OCI-LY1 (cell line): ENCODE measurements around the gene ARPC2.
"Not testable (repeated sequence)": the region's sequence is repeated elsewhere in the genome, so short reads cannot be mapped to it uniquely, and the experiment has no call there.

ENCODE experiments used
- H2AFZ ChIP-seq: fragments of 200-600 bp; sonication (generic), shearing (Covaris generic); 2 replicates; pipeline ENCODE4 v1.6.0; 2014; ENCODE audit warnings: antibody characterized with exemption, mild to moderate bottlenecking, low read length
- H3F3A ChIP-seq: fragments of 200-600 bp; sonication (generic), shearing (Covaris generic); 2 replicates; pipeline ENCODE4 v1.6.0; 2014; ENCODE audit warnings: mild to moderate bottlenecking, antibody characterized with exemption, low read length, moderate library complexity; ENCODE audit not compliant: insufficient read depth
- H3K27ac ChIP-seq: fragments of 200-600 bp; sonication (generic); 2 replicates; pipeline ENCODE4 v1.5.1; 2014; ENCODE audit warnings: low read length, mixed run types, mild to moderate bottlenecking, low read depth; ENCODE audit not compliant: poor library complexity, severe bottlenecking
- H3K27me3 ChIP-seq: fragments of 200-600 bp; sonication (generic); 2 replicates; pipeline ENCODE4 v1.6.0; 2014; ENCODE audit warnings: antibody characterized with exemption, mild to moderate bottlenecking, low read length, moderate library complexity; ENCODE audit not compliant: insufficient read depth
- H3K36me3 ChIP-seq: fragments of 200-600 bp; sonication (generic); 2 replicates; pipeline ENCODE4 v1.6.1; 2014; ENCODE audit warnings: mild to moderate bottlenecking, antibody characterized with exemption, low read length, moderate library complexity, mixed read lengths; ENCODE audit not compliant: insufficient read depth
- H3K4me1 ChIP-seq: fragments of 200-600 bp; sonication (generic); 2 replicates; pipeline ENCODE4 v1.5.1; 2014; ENCODE audit warnings: mild to moderate bottlenecking, low read length, moderate library complexity; ENCODE audit not compliant: insufficient read depth, severe bottlenecking
- H3K4me2 ChIP-seq: fragments of 200-600 bp; sonication (generic), shearing (Covaris generic); 2 replicates; pipeline ENCODE4 v1.6.1; 2014; ENCODE audit warnings: low read length
- H3K4me3 ChIP-seq: fragments of 200-600 bp; sonication (generic); 2 replicates; pipeline ENCODE4 v1.5.1; 2014; ENCODE audit warnings: low read length, low read depth, mild to moderate bottlenecking, mixed read lengths; ENCODE audit not compliant: poor library complexity, severe bottlenecking
- H3K79me2 ChIP-seq: fragments of 200-600 bp; shearing (Covaris generic); 2 replicates; pipeline ENCODE4 v1.6.1; 2016; ENCODE audit warnings: mixed run types, low read length, mixed read lengths; ENCODE audit not compliant: insufficient read depth
- H3K9ac ChIP-seq: fragments of 200-600 bp; sonication (generic), shearing (Covaris generic); 2 replicates; pipeline ENCODE4 v1.6.1; 2014; ENCODE audit warnings: mild to moderate bottlenecking, low read length, mixed read lengths
- H3K9me2 ChIP-seq: fragments of 200-600 bp; sonication (generic), shearing (Covaris generic); 2 replicates; pipeline ENCODE4 v1.6.1; 2014; ENCODE audit warnings: low read depth, mild to moderate bottlenecking, low read length, mixed read lengths
- H3K9me3 ChIP-seq: fragments of 200-600 bp; shearing (Covaris generic); 2 replicates; pipeline ENCODE4 v1.6.1; 2014; ENCODE audit warnings: low read length, mixed read lengths
- H4K20me1 ChIP-seq: fragments of 200-600 bp; sonication (generic), shearing (Covaris generic); 2 replicates; pipeline ENCODE4 v1.6.0; 2016; ENCODE audit warnings: mild to moderate bottlenecking, low read length; ENCODE audit not compliant: insufficient read depth
- EZH2 ChIP-seq: fragments of 200-600 bp; sonication (generic), shearing (Covaris generic); IDR thresholded peaks from 2 replicates; pipeline ENCODE4 v1.8.0; 2017; ENCODE audit warnings: borderline replicate concordance, mixed run types, mild to moderate bottlenecking, antibody characterized with exemption, low read length, moderate library complexity, mixed read lengths
- TF ChIP-seq, protein P1 (sequence below): fragments of 200-600 bp; sonication (generic), shearing (Covaris generic); IDR thresholded peaks from 2 replicates; pipeline ENCODE4 v1.5.1; 2017; ENCODE audit warnings: mild to moderate bottlenecking, antibody characterized with exemption, low read length, moderate library complexity, mixed read lengths

Gene ARPC2

DNA sequence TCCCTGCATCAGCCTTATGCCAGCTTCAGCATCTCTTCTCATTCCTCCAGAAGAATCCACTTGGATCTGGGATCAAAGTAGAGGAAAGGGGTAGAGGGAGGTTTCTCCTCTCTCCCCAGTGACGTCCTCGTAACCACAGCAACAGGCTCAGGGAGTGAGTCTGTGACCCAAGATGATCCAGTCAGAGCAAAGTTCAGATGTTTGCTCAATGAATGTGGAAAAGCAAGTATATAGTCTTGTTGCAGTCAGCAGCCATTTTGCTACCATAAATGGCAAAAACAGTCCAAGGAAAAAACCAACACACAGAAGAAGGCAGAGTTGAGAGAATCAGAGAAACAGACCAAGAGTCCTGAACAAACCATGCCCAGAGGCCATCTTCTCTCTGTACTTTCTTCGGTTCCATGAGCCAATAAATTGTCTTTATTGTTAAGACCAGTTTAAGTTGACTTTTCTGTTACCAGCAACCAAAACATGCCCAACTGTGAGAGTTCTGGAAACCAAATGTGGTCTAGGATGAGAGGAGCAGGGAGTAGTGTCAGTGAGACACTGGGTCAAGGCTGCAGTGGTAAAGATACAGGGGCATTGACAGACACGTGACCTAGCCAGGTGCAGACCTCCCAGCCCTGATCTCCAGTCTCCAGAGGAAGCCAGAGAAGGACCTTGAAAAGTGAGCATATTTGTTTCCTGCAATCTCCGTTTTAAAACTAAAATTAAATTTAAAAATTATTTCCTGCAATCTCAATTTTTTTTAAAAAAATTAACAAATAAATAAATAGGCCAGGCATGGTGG, 47.0 kb upstream of the ARPC2 start:
- Histone ChIP-seq H3K36me3 (no peaks in the 10 kb centered on the region), H3K4me2 (no peak overlapping the region), H3K4me3 (no peak overlapping the region), H3K79me2 (no peaks in the 10 kb centered on the region), H3K4me1 (no peaks in the 10 kb centered on the region), H2AFZ (no peak overlapping the region), H3F3A (no peaks in the 10 kb centered on the region), H3K9me2 (no peaks in the 10 kb centered on the region), H3K27ac (no peak overlapping the region), H3K9me3 (no peaks in the 10 kb centered on the region), H3K9ac (no peak overlapping the region), H3K27me3 (no peaks in the 10 kb centered on the region), H4K20me1 (no peaks in the 10 kb centered on the region)
- no peak for TF ChIP-seq EZH2
- TF ChIP-seq, protein P1, sequence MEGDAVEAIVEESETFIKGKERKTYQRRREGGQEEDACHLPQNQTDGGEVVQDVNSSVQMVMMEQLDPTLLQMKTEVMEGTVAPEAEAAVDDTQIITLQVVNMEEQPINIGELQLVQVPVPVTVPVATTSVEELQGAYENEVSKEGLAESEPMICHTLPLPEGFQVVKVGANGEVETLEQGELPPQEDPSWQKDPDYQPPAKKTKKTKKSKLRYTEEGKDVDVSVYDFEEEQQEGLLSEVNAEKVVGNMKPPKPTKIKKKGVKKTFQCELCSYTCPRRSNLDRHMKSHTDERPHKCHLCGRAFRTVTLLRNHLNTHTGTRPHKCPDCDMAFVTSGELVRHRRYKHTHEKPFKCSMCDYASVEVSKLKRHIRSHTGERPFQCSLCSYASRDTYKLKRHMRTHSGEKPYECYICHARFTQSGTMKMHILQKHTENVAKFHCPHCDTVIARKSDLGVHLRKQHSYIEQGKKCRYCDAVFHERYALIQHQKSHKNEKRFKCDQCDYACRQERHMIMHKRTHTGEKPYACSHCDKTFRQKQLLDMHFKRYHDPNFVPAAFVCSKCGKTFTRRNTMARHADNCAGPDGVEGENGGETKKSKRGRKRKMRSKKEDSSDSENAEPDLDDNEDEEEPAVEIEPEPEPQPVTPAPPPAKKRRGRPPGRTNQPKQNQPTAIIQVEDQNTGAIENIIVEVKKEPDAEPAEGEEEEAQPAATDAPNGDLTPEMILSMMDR, result no peak

- not testable (repeated sequence) for H3K27ac ChIP-seq, H3K9ac ChIP-seq, H3K36me3 ChIP-seq, H4K20me1 ChIP-seq, H3K27me3 ChIP-seq, H3K4me1 ChIP-seq, H3K4me2 ChIP-seq, H3K9me3 ChIP-seq, H3K79me2 ChIP-seq, H3K9me2 ChIP-seq, H3K4me3 ChIP-seq, H2AFZ ChIP-seq, H3F3A ChIP-seq
Measured at GRCh38 chr2:218171744-218172143, 45.2 kb upstream of the ARPC2 start.

DNA sequence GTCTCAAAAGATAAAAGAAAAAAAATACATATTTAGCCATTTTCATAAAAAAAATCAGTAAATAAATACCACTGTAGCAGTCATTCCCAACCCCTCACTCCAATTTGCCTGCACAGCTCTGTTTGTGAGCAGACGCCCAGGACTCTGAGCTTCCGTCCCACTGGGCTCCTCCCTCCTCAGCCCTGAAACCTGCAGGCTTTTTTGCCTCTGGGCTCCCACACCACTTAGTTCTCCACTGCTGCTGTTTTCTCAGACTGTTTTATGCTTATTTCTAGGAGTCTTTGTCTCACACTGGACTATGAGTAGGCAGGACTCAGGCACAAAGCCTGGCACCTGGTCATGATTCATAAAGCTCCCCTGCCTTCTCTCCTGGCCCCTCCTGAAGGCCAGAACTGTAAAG, 44.1 kb upstream of the ARPC2 start:
- Histone ChIP-seq H3K9me3 (no peaks in the 10 kb centered on the region), H3K4me2 (no peak overlapping the region), H2AFZ (no peak overlapping the region), H3K4me1 (no peaks in the 10 kb centered on the region), H3K27ac (no peak overlapping the region), H3K36me3 (no peaks in the 10 kb centered on the region), H3K27me3 (no peaks in the 10 kb centered on the region), H3K9me2 (no peaks in the 10 kb centered on the region), H3K4me3 (no peak overlapping the region), H4K20me1 (no peaks in the 10 kb centered on the region), H3K79me2 (no peaks in the 10 kb centered on the region), H3K9ac (no peak overlapping the region), H3F3A (no peaks in the 10 kb centered on the region)
- TF ChIP-seq, protein P1, result no peak
- TF ChIP-seq EZH2, result no peak

DNA sequence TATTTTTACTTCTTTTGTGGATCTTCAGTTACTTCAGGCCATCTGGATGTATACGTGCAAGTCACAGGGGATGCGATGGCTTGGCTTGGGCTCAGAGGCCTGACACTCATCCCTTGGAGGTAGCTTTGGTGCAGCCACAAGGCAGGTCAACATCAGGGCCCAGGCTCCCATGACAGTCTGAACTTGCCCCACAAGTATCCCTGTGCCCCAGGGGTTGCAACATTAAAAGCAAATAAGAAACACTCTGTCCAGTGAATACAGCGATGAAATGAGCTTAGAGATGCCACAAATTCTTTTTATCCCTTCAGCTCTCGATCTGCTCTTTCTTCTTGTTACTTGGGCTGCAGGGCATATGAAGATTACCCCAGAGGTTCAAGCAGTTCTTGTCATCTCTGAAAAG, 37.2 kb upstream of the ARPC2 start:
- TF ChIP-seq EZH2, result no peak
- TF ChIP-seq, protein P1, result no peak
- H2AFZ ChIP-seq, result no peak overlapping the region
- H3K9me3 ChIP-seq, result no peaks in the 10 kb centered on the region
- no peaks in the 10 kb centered on the region for H3K9me2 ChIP-seq
- H3K36me3 ChIP-seq, result no peaks in the 10 kb centered on the region
- H3K4me1 ChIP-seq, result no peaks in the 10 kb centered on the region
- H3K4me2 ChIP-seq, result no peak overlapping the region
- no peak overlapping the region for H3K9ac ChIP-seq
- no peaks in the 10 kb centered on the region for H3K79me2 ChIP-seq
- H4K20me1 ChIP-seq, result no peaks in the 10 kb centered on the region
- H3K4me3 ChIP-seq, result no peak overlapping the region
- peaks cover 8% of the 10 kb centered on the region; the same call in 1 of the 2 replicates for H3K27me3 ChIP-seq
- no peak overlapping the region for H3K27ac ChIP-seq
- H3F3A ChIP-seq, result no peaks in the 10 kb centered on the region
